ENCODE results near the gene PITX1.
"Not testable (repeated sequence)": the region's sequence is repeated elsewhere in the genome, so short reads cannot be mapped to it uniquely, and the experiment has no call there.

PITX1 gene

GRCh38 chr5:134993161-134993560 is 40.9 kb downstream of the PITX1 start:
- DNase-seq (ENCODE audit: extremely low read depth, low read depth), result no peak
- TF ChIP-seq CTCF (IDR thresholded peaks at IDR 0.05; ENCODE audit: low read depth, low read length), result no peak

GRCh38 chr5:134992148-134992547 is 41.9 kb downstream of the PITX1 start:
- no peak for DNase-seq (ENCODE audit: extremely low read depth, low read depth)

GRCh38 chr5:134990183-134990582 is 43.8 kb downstream of the PITX1 start:
- not testable (repeated sequence) for DNase-seq (ENCODE audit: extremely low read depth, low read depth)

More at GRCh38 chr5:134992148-134992547, 41.9 kb downstream of the PITX1 start:
- no peak for TF ChIP-seq CTCF (IDR thresholded peaks at IDR 0.05; ENCODE audit: low read depth, low read length)

- peak; percentile 27 for DNase-seq (ENCODE audit: extremely low read depth, low read depth)
Measured at GRCh38 chr5:134989266-134989830, 44.7 kb downstream of the PITX1 start.

GRCh38 chr5:134982230-134982629 is 51.8 kb downstream of the PITX1 start:
- TF ChIP-seq CTCF (IDR thresholded peaks at IDR 0.05; ENCODE audit: low read depth, low read length), result no peak
- no peak for DNase-seq (ENCODE audit: extremely low read depth, low read depth)

More at GRCh38 chr5:134989266-134989830, 44.7 kb downstream of the PITX1 start:
- TF ChIP-seq CTCF (IDR thresholded peaks at IDR 0.05; ENCODE audit: low read depth, low read length), result no peak

GRCh38 chr5:134979416-134979815 is 54.6 kb downstream of the PITX1 start:
- no peak for TF ChIP-seq CTCF (IDR thresholded peaks at IDR 0.05; ENCODE audit: low read depth, low read length)
- DNase-seq (ENCODE audit: extremely low read depth, low read depth), result no peak
